NT2/D1 (cell line): ENCODE data around the gene WNT2B.

ENCODE experiments used
- SUZ12 ChIP-seq: IDR thresholded peaks from 2 replicates; pipeline ENCODE4 v1.6.1; 2011; ENCODE audit not compliant: insufficient read length, insufficient read depth; ENCODE audit errors: extremely low read depth
- YY1 ChIP-seq: IDR thresholded peaks from 2 replicates; pipeline ENCODE4 v1.6.1; 2011; ENCODE audit not compliant: insufficient read length, insufficient read depth
- ZNF274 ChIP-seq: IDR thresholded peaks from 2 replicates; pipeline ENCODE4 v1.6.1; 2011; ENCODE audit warnings: mild to moderate bottlenecking, low read depth, low read length

DNA sequence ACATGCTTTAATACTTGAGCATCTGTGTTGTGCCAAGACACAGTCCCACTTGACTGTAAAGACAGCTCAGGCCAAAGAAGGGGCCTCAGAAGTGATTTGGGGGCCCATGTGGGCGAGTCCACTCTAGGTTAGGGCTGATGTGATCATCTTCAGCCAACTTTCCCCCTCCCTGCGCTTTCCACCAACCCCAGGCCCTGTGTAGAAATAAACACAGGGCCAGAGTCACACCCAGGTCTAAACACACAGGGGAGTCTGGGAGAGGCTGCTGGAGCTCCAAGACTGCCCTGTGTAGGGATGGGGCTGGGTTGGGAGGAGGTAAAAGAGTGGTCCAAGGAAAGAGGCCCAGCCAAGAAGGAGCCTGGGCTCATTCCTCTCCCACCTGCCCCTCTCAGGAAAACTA is 2.5 kb upstream of the WNT2B start:
- TF ChIP-seq ZNF274, result no peak
- no peak for TF ChIP-seq YY1
- no peak for TF ChIP-seq SUZ12
